PC-3 (cell line): ENCODE measurements around the gene SPRED2. TPM values are rescaled to one million over a fixed set of nuclear protein-coding genes. Genes with fewer than 3 reads are reported as not detected.

Source experiments
- ATAC-seq: fragments of 200-7000 bp; cut with Tn5 transposase; 2 replicates; pipeline ENCODE4 v1.9.1; 2020; ENCODE audit warnings: mild to moderate bottlenecking, moderate library complexity
- BruUV-seq: library from RNA; stranded (reverse); fragments of 400-500 nt; replicated peaks from 2 replicates; lab custom pipeline; 2021; lab: Mats Ljungman, UMichigan
- CTCF ChIA-PET: fragments of 300-600 bp; sonication (Branson Sonifier 250); formaldehyde crosslinking; loops from one replicate; lab custom pipeline; 2022; ENCODE audit warnings: antibody characterized with exemption; lab: Charles Lee
- POLR2A ChIA-PET: fragments of 300-600 bp; sonication (Branson Sonifier 250); formaldehyde crosslinking; loops from one replicate; lab custom pipeline; 2022; ENCODE audit warnings: antibody characterized with exemption; ENCODE audit not compliant: unreplicated experiment; lab: Charles Lee
- DNase-seq: peaks from one replicate; pipeline ENCODE4 v3.0.0-alpha.2; 2015
- H2AFZ ChIP-seq: fragments of 300-600 bp; sonication (generic); 2 replicates; pipeline ENCODE4 v1.6.0; 2016; ENCODE audit warnings: antibody characterized with exemption, low read length
- H3F3A ChIP-seq: fragments of 300-600 bp; sonication (generic); one replicate; pipeline ENCODE4 v1.6.0; 2017; ENCODE audit warnings: antibody characterized with exemption, low read length, control low read depth, mild to moderate bottlenecking; ENCODE audit not compliant: unreplicated experiment
- H3K27ac ChIP-seq: fragments of 300-600 bp; sonication (generic); 2 replicates; pipeline ENCODE4 v1.5.1; 2016; ENCODE audit warnings: mild to moderate bottlenecking, low read length
- H3K27me3 ChIP-seq: fragments of 300-600 bp; sonication (generic); 2 replicates; pipeline ENCODE4 v1.6.1; 2016; ENCODE audit warnings: low read length, mixed read lengths
- H3K36me3 ChIP-seq: fragments of 300-600 bp; sonication (generic); 2 replicates; pipeline ENCODE4 v1.6.1; 2016; ENCODE audit warnings: low read depth, mixed run types, low read length, mixed read lengths
- H3K4me1 ChIP-seq: fragments of 300-600 bp; sonication (generic); 2 replicates; pipeline ENCODE4 v1.5.1; 2016; ENCODE audit warnings: low read length; ENCODE audit not compliant: insufficient read depth
- H3K4me2 ChIP-seq: fragments of 300-600 bp; sonication (generic); 2 replicates; pipeline ENCODE4 v1.6.0; 2016; ENCODE audit warnings: low read length
- H3K4me3 ChIP-seq: fragments of 300-600 bp; sonication (generic); 2 replicates; pipeline ENCODE4 v1.5.1; 2016; ENCODE audit warnings: mild to moderate bottlenecking, low read length, mixed read lengths
- H3K79me2 ChIP-seq: fragments of 300-600 bp; sonication (generic); 2 replicates; pipeline ENCODE4 v1.6.1; 2017; ENCODE audit warnings: low read length, mixed read lengths
- H3K9ac ChIP-seq: fragments of 300-600 bp; sonication (generic); 2 replicates; pipeline ENCODE4 v1.6.0; 2016; ENCODE audit warnings: mild to moderate bottlenecking, low read length
- H3K9me2 ChIP-seq: fragments of 300-600 bp; sonication (generic); replicated peaks from 2 replicates; pipeline ENCODE4 v1.6.1; 2016; ENCODE audit warnings: mixed run types, low read length, mixed read lengths
- H3K9me3 ChIP-seq: fragments of 300-600 bp; sonication (generic); 2 replicates; pipeline ENCODE4 v1.6.1; 2016; ENCODE audit warnings: low read length, mixed read lengths
- H4K20me1 ChIP-seq: fragments of 300-600 bp; sonication (generic); 2 replicates; pipeline ENCODE4 v1.6.1; 2016; ENCODE audit warnings: low read length, mixed read lengths
- EZH2 ChIP-seq: fragments of 300-600 bp; sonication (generic); IDR thresholded peaks from one replicate; pipeline ENCODE4 v1.6.1; 2017; ENCODE audit warnings: antibody characterized with exemption, mild to moderate bottlenecking, low read length; ENCODE audit not compliant: unreplicated experiment
- EZH2phosphoT487 ChIP-seq: fragments of 300-600 bp; sonication (generic); IDR thresholded peaks from 2 replicates; pipeline ENCODE4 v1.6.1; 2018; ENCODE audit warnings: mild to moderate bottlenecking, antibody characterized with exemption, low read length, borderline replicate concordance
- intact Hi-C: fragments of 100-400 bp; cut with micrococcal nuclease; formaldehyde crosslinking; loops from 2 replicates; pipeline ENCODE4 v1.9.0; 2023
- total RNA-seq: library from RNA; depleted of rRNA; stranded (reverse); fragments of >200 nt; gene quantifications from 2 replicates; pipeline ENCODE4 v1.2.3, GENCODE V29; 2014
- TF ChIP-seq, protein P1 (sequence below): fragments of 300-600 bp; sonication (generic); conservative IDR thresholded peaks from 2 replicates; pipeline ENCODE4 v1.5.1; 2017; ENCODE audit warnings: antibody characterized with exemption, low read depth, mild to moderate bottlenecking, low read length

SPRED2 gene
- total RNA-seq, 1 experiment from 2014 or later: 16.2 TPM

DNA sequence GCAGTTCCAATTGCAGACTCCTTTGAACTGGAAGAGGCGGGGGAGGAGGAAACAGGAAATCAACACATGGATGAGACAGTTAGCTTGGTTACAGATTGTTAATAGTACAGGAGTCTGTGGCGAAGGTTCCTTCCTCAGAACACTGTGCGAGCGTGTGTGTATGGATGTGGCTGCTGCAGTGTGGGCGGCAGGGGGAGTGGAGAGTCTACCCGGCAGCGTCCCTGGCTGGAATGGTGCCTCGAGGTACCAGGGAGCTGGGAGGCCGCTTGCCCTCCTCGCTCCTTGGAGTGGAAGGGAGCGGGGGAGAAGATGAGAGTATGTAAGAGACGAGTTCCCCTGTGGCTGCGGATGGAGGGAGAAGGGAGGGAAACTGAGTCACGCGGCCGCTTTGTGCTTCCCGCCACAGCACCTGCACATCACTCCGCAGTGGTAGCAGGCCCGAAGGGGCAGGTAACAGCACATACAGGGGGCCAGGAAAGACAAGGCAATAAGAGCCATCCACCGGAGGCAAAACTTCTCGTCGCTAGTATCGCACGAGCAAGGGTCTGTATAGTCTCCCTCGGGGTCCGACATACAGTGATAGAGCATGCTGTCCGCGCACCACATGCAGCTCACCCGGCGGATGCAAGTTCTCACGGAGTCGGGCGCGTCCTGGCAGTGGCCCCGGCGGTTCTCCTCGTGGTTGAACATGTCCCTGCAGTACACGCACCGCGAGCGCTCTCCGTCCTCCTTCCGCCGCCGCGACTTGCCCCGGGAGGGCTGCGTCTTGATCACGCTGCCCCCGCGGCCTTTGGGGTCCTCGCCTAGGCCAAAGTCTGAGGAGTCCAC is 119.1 kb downstream of the SPRED2 start:
- no peak overlapping the region for H3K27ac ChIP-seq
- TF ChIP-seq, protein P1, sequence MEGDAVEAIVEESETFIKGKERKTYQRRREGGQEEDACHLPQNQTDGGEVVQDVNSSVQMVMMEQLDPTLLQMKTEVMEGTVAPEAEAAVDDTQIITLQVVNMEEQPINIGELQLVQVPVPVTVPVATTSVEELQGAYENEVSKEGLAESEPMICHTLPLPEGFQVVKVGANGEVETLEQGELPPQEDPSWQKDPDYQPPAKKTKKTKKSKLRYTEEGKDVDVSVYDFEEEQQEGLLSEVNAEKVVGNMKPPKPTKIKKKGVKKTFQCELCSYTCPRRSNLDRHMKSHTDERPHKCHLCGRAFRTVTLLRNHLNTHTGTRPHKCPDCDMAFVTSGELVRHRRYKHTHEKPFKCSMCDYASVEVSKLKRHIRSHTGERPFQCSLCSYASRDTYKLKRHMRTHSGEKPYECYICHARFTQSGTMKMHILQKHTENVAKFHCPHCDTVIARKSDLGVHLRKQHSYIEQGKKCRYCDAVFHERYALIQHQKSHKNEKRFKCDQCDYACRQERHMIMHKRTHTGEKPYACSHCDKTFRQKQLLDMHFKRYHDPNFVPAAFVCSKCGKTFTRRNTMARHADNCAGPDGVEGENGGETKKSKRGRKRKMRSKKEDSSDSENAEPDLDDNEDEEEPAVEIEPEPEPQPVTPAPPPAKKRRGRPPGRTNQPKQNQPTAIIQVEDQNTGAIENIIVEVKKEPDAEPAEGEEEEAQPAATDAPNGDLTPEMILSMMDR: no peak
- TF ChIP-seq EZH2phosphoT487 (no peak), EZH2 (no peak)
- peaks cover 54% of the 10 kb centered on the region for H3K4me1 ChIP-seq
- H3K9me2 ChIP-seq: no peaks in the 10 kb centered on the region
- H3K9ac ChIP-seq: no peak overlapping the region
- peaks cover 8% of the 10 kb centered on the region; the same call in 1 of the 2 replicates for H3K79me2 ChIP-seq
- DNase-seq: no peak
- CTCF ChIA-PET: no interaction called here
- no peaks in the 10 kb centered on the region for H3K27me3 ChIP-seq
- intact Hi-C loops: no loop called here
- no peak overlapping the region for H2AFZ ChIP-seq
- H3K36me3 ChIP-seq: peaks cover 33% of the 10 kb centered on the region
- no peaks in the 10 kb centered on the region for H3K9me3 ChIP-seq
- no peak for ATAC-seq
- POLR2A ChIA-PET: no interaction called here
- no TSS peak for BruUV-seq
- H3K4me2 ChIP-seq: no peak overlapping the region
- no peak overlapping the region for H3K4me3 ChIP-seq
- H3F3A ChIP-seq: no peaks in the 10 kb centered on the region
- H4K20me1 ChIP-seq: no peaks in the 10 kb centered on the region

DNA sequence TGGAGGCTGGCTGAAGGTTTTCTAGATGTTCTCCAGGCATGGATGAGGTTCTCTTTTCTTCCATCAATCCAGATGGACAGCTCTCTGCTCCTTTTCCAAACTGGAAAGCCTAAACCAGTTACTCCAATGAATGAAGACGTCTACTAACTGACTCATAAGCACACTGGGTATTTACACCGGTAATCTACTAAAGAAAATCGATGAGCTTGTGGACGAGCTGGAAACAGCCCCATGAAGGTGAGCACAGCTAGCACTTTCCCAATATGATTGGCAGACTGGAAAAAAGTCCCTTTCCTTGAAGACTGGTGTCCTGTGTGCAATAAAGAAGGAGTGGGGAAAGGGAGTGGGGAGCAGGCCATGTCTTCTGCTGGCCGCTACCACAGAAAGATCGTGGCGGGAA is 120.8 kb downstream of the SPRED2 start:
- Histone ChIP-seq H3K9me3 (no peaks in the 10 kb centered on the region), H3K4me3 (no peak overlapping the region), H3K4me2 (no peak overlapping the region), H3K9ac (no peak overlapping the region), H3K79me2 (no peaks in the 10 kb centered on the region), H3K36me3 (peaks cover 37% of the 10 kb centered on the region), H3F3A (no peaks in the 10 kb centered on the region), H3K4me1 (peaks cover 39% of the 10 kb centered on the region), H3K9me2 (no peaks in the 10 kb centered on the region), H3K27me3 (no peaks in the 10 kb centered on the region), H2AFZ (no peak overlapping the region), H4K20me1 (no peaks in the 10 kb centered on the region), H3K27ac (no peak overlapping the region)
- POLR2A ChIA-PET: no interaction called here
- intact Hi-C loops: no loop called here
- DNase-seq (no peak), ATAC-seq (no peak)
- no peak for TF ChIP-seq EZH2
- no peak for TF ChIP-seq EZH2phosphoT487
- TF ChIP-seq, protein P1: no peak
- CTCF ChIA-PET: no interaction called here
- BruUV-seq: no TSS peak

- intact Hi-C loops: no loop called here
- H3K4me2 ChIP-seq: no peak overlapping the region
- H2AFZ ChIP-seq: no peak overlapping the region
- H3K36me3 ChIP-seq: peaks cover 37% of the 10 kb centered on the region
- H3K9me2 ChIP-seq: no peaks in the 10 kb centered on the region
- DNase-seq: no peak
- no peaks in the 10 kb centered on the region for H3K79me2 ChIP-seq
- H3K27ac ChIP-seq: no peak overlapping the region
- no peak for ATAC-seq
- H4K20me1 ChIP-seq: no peaks in the 10 kb centered on the region
- peaks cover 33% of the 10 kb centered on the region for H3K4me1 ChIP-seq
- TF ChIP-seq EZH2 (no peak), EZH2phosphoT487 (no peak)
- TF ChIP-seq, protein P1: no peak
- CTCF ChIA-PET: no interaction called here
- no peaks in the 10 kb centered on the region for H3K27me3 ChIP-seq
- no TSS peak for BruUV-seq
- no peak overlapping the region for H3K4me3 ChIP-seq
- POLR2A ChIA-PET: no interaction called here
- H3K9me3 ChIP-seq: no peaks in the 10 kb centered on the region
- H3K9ac ChIP-seq: no peak overlapping the region
- no peaks in the 10 kb centered on the region for H3F3A ChIP-seq
Measured at GRCh38 chr2:65311049-65311448, 121.3 kb downstream of the SPRED2 start.
